GM12874 (cell line): ENCODE measurements around the gene C2orf76.

Experiments
- TF ChIP-seq, protein P1 (sequence below): IDR thresholded peaks from 2 replicates; pipeline ENCODE4 v1.5.1; 2011; ENCODE audit warnings: low read depth, mild to moderate bottlenecking, control low read depth, low read length, moderate library complexity; ENCODE audit not compliant: insufficient read depth

The C2orf76 gene

DNA sequence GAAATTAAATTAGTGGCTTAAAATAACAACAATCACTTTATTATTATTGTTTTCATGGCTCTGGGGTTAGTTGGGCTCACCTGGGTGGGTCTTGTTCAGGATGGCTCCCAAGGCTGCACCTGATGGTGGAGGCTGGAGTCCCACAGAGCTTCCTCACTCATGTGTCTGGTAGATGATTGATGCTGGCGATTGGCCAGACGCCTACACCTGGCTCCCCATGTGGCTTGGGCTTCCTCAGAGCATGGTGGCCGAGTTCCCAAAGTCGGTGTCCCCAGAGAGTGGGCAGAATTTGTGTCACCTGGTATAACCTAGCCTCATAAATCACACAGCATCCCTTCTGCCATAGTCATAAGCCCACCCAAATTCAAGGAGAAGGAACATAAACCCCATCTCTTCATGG lies 18.3 kb upstream of the C2orf76 start:
- TF ChIP-seq, protein P1, sequence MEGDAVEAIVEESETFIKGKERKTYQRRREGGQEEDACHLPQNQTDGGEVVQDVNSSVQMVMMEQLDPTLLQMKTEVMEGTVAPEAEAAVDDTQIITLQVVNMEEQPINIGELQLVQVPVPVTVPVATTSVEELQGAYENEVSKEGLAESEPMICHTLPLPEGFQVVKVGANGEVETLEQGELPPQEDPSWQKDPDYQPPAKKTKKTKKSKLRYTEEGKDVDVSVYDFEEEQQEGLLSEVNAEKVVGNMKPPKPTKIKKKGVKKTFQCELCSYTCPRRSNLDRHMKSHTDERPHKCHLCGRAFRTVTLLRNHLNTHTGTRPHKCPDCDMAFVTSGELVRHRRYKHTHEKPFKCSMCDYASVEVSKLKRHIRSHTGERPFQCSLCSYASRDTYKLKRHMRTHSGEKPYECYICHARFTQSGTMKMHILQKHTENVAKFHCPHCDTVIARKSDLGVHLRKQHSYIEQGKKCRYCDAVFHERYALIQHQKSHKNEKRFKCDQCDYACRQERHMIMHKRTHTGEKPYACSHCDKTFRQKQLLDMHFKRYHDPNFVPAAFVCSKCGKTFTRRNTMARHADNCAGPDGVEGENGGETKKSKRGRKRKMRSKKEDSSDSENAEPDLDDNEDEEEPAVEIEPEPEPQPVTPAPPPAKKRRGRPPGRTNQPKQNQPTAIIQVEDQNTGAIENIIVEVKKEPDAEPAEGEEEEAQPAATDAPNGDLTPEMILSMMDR: no peak

DNA sequence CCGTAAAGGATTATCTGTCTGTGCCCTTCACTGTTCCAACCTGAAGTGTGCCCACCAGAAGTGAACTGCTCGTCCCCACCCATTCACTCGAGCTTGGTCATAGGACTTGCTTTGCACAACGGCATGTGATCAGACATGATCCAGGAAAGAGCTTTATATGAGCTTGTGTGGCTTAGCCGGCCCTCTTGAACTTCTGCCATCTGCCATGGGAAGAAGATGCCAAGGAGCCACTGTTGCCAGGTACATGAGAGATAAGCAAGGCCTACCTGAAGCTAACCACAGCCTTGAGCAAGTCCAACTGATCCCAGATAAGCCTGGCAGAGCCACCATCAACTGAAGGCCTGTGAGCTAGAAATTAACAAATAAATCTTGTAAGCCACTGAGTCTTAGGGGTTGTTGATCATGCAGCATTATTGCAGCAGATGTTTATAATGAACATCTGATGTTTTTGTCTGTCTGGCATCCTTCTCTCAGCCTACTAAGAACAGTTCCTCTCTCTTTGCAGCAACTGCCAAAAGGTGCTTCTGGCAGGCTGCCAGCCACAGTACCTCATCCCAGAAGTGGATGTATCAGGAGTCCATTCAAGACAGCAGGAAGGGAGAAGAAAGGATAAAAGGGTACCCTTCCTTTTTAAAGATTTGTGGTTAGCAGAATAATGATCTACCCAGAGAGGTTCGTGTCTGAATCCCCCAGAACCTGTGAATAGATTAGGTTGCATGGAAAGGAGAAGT lies 16.9 kb upstream of the C2orf76 start:
- TF ChIP-seq, protein P1: no peak

DNA sequence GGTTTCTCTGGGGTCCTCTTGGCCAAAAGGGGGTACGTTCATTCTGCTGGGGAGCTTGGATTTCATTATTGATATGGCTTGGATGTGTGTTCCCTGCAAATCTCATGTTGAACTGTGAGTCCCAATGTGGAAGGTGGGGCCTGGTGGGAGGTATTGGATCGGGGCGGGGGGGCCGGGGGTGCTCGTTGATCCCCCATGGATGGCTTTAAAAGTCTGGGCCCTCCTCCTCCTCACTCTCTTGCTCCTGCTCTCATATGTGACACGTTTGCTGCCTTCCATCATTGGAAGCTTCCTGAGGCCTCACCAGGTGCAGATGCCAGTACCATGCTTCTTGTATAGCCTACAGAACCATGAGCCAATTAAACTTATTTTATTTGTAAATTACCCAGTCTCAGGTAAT lies 11.9 kb upstream of the C2orf76 start:
- TF ChIP-seq, protein P1: no peak

DNA sequence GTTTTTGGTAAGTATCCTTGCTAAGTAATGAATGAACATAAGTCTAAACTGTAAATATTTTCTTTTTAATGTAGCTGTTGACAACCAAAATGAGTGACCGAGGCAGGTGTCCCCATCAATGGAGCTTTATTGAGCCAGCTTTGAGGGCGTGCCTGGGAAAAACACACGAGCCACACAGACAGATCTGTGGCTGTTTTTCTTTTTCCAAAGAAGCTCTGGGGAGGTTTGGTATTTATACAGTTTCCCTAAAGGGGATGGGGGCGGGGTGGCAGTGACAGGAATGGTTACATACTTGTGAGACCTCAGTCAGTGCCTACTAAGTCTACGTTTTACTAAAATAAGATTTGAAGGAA lies 11.3 kb upstream of the C2orf76 start:
- TF ChIP-seq, protein P1: no peak

DNA sequence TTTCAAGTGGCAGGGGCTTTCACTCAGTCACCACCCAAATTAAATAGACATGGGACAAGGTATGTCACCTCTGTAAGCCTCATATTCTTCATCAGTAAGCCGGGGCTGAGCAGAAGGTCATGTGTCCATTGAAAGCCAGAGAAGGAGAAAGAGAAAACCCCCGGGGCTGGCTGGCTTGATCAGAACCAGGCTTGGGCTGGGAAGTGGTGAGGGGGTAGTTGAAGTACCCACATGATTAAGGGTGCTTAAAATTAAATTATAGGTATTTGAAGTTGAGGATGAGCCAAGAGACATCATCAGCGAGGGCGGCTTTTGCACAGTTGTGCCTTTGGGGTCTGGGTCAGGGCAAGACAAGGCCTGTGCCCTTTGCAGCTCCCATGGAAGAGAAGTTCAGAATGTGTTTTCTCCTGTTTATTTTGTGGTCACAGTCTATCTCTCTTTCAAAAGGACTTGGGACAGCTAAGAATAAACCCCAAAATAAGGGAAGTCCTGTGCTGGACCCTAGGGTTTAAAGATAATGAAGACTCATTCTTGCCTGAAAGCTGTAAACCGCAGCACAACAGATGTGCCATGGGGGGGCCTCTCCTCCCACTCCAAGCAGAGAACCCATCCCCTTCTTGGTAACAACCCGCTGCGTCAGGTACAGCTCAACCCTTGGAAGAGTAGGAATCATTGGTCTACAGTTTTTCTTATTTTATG lies 10.8 kb upstream of the C2orf76 start:
- TF ChIP-seq, protein P1: no peak

DNA sequence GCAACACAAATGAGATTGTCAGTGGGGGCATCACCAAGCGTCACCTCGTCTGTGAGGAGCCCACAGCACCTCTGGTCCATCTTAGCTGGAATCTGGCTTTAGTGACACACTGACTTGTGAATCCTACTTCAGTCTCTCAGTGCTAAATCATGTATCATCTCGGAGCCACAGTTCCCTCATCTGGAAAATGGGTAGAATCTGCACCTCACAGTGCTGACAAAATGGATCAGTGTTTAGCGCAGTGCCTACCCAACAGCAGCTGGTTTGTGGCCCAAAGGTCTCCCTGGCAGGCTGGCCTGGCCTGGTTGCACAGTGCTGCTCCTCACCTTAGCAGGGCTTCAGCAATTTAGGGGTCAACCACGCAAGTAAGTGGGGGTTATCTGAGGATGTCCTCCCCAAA lies 10.2 kb upstream of the C2orf76 start:
- TF ChIP-seq, protein P1: no peak

DNA sequence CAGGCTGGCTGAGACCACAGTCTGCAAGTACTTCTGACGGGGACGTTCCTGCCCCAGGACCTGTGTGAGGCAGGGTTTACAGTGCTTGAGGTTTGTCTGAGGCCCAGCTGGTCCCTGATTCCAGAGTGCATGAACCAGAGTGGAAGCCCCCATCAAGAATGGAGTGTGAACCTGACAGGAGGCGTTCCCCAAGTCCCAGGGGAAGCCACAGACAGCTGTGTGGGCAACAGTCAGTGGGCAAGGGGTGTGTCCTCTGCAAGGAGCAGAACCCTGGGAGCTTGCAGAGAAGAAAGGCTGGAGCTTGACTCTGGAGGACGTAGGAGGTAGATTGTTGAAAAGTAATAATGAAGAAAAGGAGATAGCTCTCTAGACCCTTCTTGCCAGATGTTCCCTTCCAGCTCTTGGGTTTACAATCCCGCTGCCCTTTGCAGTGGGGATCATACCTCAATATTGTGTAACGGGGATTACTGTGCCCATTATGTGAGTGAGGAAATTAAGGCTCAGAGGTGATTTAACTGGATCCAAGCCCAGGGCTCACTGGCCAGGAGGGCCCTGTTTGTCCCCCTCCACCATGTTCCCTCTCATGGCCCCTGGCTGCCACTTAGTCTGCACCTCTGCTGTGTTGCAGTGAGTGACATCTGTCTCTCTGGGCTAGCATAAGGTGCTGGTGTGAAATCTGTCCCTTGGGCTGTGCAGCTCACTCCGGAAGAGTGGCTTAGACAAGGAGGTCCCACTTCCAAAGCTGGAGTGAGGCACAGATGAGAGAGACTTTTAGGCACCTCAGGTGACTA lies 6.3 kb upstream of the C2orf76 start:
- TF ChIP-seq, protein P1: no peak
